ENCODE measurements around the gene EGF. TPM values are rescaled to one million over a fixed set of nuclear protein-coding genes. Genes with fewer than 3 reads are reported as not detected.
"Not testable (repeated sequence)": the region's sequence is repeated elsewhere in the genome, so short reads cannot be mapped to it uniquely, and the experiment has no call there.

The EGF gene
- total RNA-seq, 4 donors from 2014 or later: 0.09 to 0.12 TPM; not detected in 2

- no peak for TF ChIP-seq CTCF (IDR thresholded peaks at IDR 0.05)
- no peak for ATAC-seq (ENCODE audit: low FRiP score)
Observed at GRCh38 chr4:109945056-109945455, 32.4 kb downstream of the EGF start.

GRCh38 chr4:109946120-109946519 lies 33.4 kb downstream of the EGF start:
- DNase-seq (ENCODE audit: low spot score) (no peak), ATAC-seq (ENCODE audit: low FRiP score) (no peak)
- TF ChIP-seq CTCF (IDR thresholded peaks at IDR 0.05): no peak

More at GRCh38 chr4:109945056-109945455, 32.4 kb downstream of the EGF start:
- no peak for DNase-seq (ENCODE audit: low spot score)

GRCh38 chr4:109947457-109947856 lies 34.8 kb downstream of the EGF start:
- no peak for TF ChIP-seq CTCF (IDR thresholded peaks at IDR 0.05)
- no peak for ATAC-seq (ENCODE audit: low FRiP score)

GRCh38 chr4:109947918-109948317 lies 35.2 kb downstream of the EGF start:
- TF ChIP-seq CTCF (IDR thresholded peaks at IDR 0.05): no peak
- no peak for DNase-seq (ENCODE audit: low spot score)
- ATAC-seq (ENCODE audit: low FRiP score): no peak

More at GRCh38 chr4:109947457-109947856, 34.8 kb downstream of the EGF start:
- DNase-seq (ENCODE audit: low spot score): no peak

GRCh38 chr4:109949099-109949718 lies 36.5 kb downstream of the EGF start:
- ATAC-seq (ENCODE audit: low FRiP score); DNase-seq (ENCODE audit: low spot score): not testable (repeated sequence)

GRCh38 chr4:109952612-109953011 lies 39.9 kb downstream of the EGF start:
- DNase-seq (ENCODE audit: low spot score) (no peak), ATAC-seq (ENCODE audit: low FRiP score) (no peak)
- TF ChIP-seq CTCF (IDR thresholded peaks at IDR 0.05): no peak

GRCh38 chr4:109953556-109953955 lies 40.9 kb downstream of the EGF start:
- DNase-seq (ENCODE audit: low spot score) (no peak), ATAC-seq (ENCODE audit: low FRiP score) (no peak)
- TF ChIP-seq CTCF (IDR thresholded peaks at IDR 0.05): no peak
